22Rv1 (cell line): ENCODE measurements around the gene PPP1R1B.

ENCODE experiments used
- ZFX ChIP-seq: fragments of 450-650 bp; IDR thresholded peaks from 2 replicates; pipeline ENCODE4 v1.6.1; 2017; ENCODE audit warnings: antibody characterized with exemption, borderline replicate concordance
- TF ChIP-seq, protein P1 (sequence below): fragments of 450-650 bp; IDR thresholded peaks from 2 replicates; pipeline ENCODE4 v1.5.1; 2017; ENCODE audit warnings: mild to moderate bottlenecking

DNA sequence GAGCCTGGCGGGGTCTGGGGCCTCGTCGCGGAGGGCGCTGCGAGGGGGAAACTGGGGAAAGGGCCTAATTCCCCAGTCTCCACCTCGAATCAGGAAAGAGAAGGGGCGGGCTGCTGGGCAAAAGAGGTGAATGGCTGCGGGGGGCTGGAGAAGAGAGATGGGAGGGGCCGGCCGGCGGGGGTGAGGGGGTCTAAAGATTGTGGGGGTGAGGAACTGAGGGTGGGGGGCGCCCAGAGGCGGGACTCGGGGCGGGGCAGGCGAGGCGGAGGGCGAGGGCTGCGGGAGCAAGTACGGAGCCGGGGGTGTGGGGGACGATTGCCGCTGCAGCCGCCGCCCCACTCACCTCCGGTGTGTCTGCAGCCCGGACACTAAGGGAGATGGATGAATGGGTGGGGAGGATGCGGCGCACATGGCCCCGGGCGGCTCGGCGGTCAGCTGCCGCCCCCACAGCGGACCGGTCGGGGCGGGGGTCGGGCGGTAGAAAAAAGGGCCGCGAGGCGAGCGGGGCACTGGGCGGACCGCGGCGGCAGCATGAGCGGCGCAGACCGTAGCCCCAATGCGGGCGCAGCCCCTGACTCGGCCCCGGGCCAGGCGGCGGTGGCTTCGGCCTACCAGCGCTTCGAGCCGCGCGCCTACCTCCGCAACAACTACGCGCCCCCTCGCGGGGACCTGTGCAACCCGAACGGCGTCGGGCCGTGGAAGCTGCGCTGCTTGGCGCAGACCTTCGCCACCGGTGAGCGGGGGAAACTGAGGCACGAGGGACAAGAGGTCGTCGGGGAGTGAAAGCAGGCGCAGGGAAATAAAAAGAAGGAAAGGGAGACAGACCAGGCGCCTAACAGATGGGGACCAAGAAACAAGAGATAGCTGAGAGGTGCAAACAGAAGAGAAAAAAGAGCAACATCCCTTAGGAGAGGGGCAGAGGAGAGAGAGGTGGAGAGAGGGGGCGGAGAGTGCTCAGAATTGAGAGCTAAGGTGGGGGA lies 41.5 kb downstream of the PPP1R1B start, which contains the start of gene PNMT:
- TF ChIP-seq, protein P1, sequence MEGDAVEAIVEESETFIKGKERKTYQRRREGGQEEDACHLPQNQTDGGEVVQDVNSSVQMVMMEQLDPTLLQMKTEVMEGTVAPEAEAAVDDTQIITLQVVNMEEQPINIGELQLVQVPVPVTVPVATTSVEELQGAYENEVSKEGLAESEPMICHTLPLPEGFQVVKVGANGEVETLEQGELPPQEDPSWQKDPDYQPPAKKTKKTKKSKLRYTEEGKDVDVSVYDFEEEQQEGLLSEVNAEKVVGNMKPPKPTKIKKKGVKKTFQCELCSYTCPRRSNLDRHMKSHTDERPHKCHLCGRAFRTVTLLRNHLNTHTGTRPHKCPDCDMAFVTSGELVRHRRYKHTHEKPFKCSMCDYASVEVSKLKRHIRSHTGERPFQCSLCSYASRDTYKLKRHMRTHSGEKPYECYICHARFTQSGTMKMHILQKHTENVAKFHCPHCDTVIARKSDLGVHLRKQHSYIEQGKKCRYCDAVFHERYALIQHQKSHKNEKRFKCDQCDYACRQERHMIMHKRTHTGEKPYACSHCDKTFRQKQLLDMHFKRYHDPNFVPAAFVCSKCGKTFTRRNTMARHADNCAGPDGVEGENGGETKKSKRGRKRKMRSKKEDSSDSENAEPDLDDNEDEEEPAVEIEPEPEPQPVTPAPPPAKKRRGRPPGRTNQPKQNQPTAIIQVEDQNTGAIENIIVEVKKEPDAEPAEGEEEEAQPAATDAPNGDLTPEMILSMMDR = peak; percentile 88
- TF ChIP-seq ZFX = no peak
